Measurements from ENCODE around the gene IGLON5. TPM values are rescaled to one million over a fixed set of nuclear protein-coding genes. Genes with fewer than 3 reads are reported as not detected.

The IGLON5 gene
- total and polyA plus RNA-seq, 3 donors from 2014 or later = 13.3 to 16.0 (median 13.9) TPM

DNA sequence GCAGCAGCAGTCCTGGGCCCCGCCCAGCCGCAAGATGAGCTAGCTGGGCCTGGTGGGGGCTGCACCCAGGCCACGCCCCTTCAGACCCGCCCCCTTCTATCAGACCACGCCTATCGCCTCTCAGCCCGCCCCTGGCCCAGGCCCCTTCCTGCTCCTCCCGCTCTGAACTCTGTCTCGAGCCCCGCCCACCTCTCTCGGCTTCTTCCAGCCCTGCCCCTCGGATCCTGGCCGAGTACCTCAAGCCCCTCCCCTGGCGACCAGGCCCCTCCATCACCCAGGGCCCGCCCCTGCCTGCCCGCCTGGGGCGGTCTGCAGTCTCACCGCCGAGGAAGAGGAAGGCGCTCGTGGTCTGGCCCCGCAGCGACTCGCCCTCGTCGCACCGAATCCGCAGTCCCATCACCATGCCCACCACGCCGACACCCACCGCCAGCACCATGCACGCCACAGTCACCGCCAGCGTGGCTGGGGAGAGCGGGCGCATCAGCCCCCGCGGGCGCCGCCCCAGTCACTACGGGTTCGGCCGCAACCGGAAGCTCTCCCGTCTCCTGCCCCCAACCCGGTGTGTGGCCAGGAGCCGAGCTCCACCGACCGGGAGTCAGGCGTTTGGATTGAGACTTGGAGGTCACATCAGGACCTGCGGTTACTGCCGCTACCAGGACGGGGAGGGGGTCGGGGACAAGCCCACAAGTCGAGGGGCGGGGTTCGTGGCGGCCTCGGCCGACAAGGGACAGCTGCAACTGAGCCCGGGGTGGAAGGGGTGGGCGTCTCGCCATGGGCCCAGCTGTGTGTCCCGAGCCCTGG is 56.3 kb downstream of the IGLON5 start:
- Histone ChIP-seq H3K4me1 (peaks cover 14% of the 10 kb centered on the region), H3K27ac (peak overlapping the region; percentile 78 to 95), H3K27me3 (no peaks in the 10 kb centered on the region), H3K36me3 (ENCODE audit: low read depth, missing control alignments) (no peaks in the 10 kb centered on the region), H3K9me3 (no peaks in the 10 kb centered on the region), H3K4me3 (peak overlapping the region; percentile 69 to 74)
- intact Hi-C loops (cut with DNase I; ENCODE audit: low total_unique reads) = no loop called here
- DNase-seq = peak; percentile 100
- WGBS, 2 donors = 0 to 1% methylated on average over 3 to 47 of the region's 64 CpGs
- TF ChIP-seq POLR2A (IDR thresholded peaks at IDR 0.05) = no peak
- TF ChIP-seq, protein P1, sequence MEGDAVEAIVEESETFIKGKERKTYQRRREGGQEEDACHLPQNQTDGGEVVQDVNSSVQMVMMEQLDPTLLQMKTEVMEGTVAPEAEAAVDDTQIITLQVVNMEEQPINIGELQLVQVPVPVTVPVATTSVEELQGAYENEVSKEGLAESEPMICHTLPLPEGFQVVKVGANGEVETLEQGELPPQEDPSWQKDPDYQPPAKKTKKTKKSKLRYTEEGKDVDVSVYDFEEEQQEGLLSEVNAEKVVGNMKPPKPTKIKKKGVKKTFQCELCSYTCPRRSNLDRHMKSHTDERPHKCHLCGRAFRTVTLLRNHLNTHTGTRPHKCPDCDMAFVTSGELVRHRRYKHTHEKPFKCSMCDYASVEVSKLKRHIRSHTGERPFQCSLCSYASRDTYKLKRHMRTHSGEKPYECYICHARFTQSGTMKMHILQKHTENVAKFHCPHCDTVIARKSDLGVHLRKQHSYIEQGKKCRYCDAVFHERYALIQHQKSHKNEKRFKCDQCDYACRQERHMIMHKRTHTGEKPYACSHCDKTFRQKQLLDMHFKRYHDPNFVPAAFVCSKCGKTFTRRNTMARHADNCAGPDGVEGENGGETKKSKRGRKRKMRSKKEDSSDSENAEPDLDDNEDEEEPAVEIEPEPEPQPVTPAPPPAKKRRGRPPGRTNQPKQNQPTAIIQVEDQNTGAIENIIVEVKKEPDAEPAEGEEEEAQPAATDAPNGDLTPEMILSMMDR (IDR thresholded peaks at IDR 0.05) = peak in 1 of 3 experiments; percentile 8

DNA sequence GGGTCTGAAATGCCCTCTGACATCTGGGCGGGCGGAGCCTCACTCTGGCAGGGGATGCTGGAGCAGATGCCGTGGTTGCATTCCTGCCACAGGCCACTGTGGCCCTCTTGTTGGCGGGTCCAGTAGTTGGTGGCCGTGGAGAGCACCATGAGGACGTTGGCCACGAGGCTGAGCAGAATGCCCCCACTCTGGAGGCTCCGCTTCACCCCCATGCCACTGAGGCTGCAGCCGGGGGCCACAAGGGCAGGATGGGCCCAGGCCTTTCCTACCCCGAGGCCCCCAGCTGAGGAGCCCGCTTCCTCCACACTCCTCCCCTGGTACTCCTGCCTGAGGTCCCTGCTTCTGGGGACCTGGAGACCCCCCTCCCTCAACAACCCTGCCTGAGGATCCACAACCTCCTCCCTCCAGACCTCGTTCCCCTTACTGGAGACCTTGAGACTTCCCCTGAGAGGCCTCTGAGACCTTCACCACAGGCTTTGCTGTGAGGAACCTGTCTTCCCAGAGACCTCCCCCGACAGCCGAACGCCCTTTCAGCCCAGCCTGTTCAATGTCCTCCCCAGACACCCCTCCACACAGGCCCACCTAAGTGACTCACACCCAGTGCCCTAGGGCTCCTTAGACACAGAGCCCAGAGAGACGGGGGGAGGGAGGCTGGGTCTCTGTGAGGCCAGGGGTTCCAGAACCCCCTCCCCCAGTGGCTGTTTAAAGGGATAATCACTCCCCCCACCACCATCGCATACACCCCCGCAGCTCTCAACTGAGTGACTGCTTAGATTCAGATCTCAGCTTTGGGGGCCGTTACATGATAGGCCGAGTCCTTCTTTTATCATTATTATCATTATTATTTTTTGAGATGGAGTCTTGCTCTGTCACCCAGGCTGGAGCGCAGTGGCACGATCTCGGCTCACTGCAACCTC is 57.2 kb downstream of the IGLON5 start, which contains the start of gene CLDND2:
Gene CLDND2 (minus strand): TSS at position 638 of the 917 bp plus-strand sequence. CDS start 426 bp downstream, at position 212.
- Histone ChIP-seq H3K36me3 (ENCODE audit: low read depth, missing control alignments) (no peaks in the 10 kb centered on the region), H3K27ac (peak within 1 kb of the TSS; percentile 78 to 95), H3K9me3 (no peaks in the 10 kb centered on the region), H3K4me1 (peaks cover 14% of the 10 kb centered on the region), H3K4me3 (peak within 1 kb of the TSS; percentile 69 to 74), H3K27me3 (no peaks in the 10 kb centered on the region)
- WGBS, 2 donors = 44 to 62% methylated on average over 13 to 23 of the region's 23 CpGs
- TF ChIP-seq, protein P1 (IDR thresholded peaks at IDR 0.05) = no peak
- TF ChIP-seq POLR2A (IDR thresholded peaks at IDR 0.05) = no peak
- intact Hi-C loops (cut with DNase I; ENCODE audit: low total_unique reads) = no loop called here
- DNase-seq = no peak

DNA sequence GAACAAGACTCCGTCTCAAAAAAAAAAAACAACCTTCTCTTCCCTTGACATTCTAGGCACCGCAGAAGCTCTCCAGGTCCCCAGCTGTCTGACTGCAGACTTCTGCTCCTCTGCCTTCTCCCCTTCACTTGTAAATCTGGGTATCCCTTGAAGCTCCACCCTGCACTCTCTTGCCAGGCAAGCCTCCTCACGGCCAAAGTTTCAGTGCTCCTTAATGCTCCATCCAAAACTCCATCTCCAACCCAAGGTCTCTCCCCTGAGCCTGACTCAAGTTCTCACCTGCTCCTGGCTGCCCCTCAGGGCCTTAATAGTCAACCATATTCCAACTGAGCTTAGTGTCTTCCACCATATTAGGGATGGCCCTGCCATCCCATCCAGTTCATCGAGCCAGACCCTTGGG is 58.8 kb downstream of the IGLON5 start:
- no peak for DNase-seq
- H3K9me3 ChIP-seq = no peaks in the 10 kb centered on the region
- H3K4me3 ChIP-seq = no peak overlapping the region
- H3K27me3 ChIP-seq = no peaks in the 10 kb centered on the region
- H3K36me3 ChIP-seq (ENCODE audit: low read depth, missing control alignments) = no peaks in the 10 kb centered on the region
- H3K27ac ChIP-seq = no peak overlapping the region
- H3K4me1 ChIP-seq = peaks cover 5% of the 10 kb centered on the region
- 69 to 79% methylated on average over 4 of the region's 4 CpGs for WGBS, 2 donors
- intact Hi-C loops (cut with DNase I; ENCODE audit: low total_unique reads) = no loop called here
- no peak for TF ChIP-seq POLR2A (IDR thresholded peaks at IDR 0.05)
- TF ChIP-seq, protein P1 (IDR thresholded peaks at IDR 0.05) = no peak

DNA sequence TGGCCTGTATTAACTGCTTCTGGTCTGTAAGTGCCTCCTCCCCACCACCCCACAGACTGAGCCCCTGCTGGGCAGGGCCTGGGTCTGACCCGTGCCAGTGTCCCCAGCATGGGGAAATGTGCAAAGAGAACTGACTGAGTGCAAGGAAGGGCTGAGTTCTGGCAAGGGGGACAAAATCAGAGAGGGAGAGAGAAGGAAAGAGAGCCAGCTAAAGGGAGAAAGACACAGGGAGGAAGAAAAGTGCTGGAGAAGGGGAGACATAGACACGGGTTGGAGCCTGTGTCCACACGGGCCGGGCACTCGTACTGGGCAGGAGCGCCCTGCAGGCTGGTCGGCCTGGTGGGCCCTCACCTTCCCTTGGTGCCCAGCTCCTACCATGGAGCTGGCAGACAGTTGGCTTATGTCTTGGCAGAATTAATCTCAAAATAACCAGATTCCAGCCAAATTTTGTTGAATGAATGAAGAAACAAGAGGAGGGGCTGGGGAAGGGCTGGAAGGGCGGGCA is 59.8 kb downstream of the IGLON5 start:
- Histone ChIP-seq H3K27ac (no peak overlapping the region), H3K4me3 (no peak overlapping the region), H3K27me3 (no peaks in the 10 kb centered on the region), H3K4me1 (no peaks in the 10 kb centered on the region), H3K36me3 (ENCODE audit: low read depth, missing control alignments) (no peaks in the 10 kb centered on the region), H3K9me3 (no peaks in the 10 kb centered on the region)
- TF ChIP-seq POLR2A (IDR thresholded peaks at IDR 0.05) = no peak
- TF ChIP-seq, protein P1 (IDR thresholded peaks at IDR 0.05) = no peak
- DNase-seq = no peak
- 75 to 77% methylated on average over 8 of the region's 8 CpGs for WGBS, 2 donors
- intact Hi-C loops (cut with DNase I; ENCODE audit: low total_unique reads) = no loop called here

Measured in testis (tissue), 3 donors.